ENCODE measurements around the gene ZBTB46.

The ZBTB46 gene

DNA sequence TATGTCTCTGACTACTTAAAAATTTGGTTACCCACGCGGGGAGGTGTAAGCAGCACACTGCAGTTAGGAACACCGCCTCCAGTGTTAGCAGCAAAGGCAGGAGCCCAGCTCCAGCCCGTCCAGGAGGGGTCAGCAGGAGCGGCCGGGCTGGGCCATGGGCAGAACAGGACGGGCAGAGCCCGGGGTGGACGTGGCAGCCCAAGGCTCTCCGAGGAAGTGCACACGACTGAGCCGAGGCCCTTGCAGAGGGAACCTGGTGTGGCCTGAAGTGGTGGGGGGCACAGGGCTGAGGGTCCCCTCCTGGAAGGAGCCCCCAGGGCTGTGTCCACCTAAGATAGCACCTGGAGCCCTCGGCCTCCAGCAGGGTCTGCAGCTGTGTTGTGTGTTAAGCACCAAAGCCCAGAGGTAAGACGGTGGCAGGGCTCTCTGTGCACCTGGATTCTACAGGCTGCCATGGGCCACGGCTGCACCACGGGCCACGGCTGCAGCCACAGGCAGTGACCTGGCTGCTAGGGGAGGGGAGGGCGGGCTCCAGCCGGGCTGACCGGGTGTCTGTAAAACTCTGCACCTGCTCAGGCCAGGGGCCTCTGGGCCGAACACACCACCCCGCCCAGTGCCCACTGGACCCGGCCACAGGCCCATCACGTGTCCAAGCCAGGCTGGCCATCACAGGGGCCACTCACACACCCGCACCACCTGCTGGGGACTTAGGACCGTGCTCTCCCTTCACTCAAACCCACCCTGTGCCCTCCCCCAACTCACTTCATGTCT is 84.9 kb downstream of the ZBTB46 start:
- DNase-seq (ENCODE audit: low read depth), result no peak

GRCh38 chr20:63745424-63745805 is 85.6 kb downstream of the ZBTB46 start:
- no peak for DNase-seq (ENCODE audit: low read depth)

GRCh38 chr20:63744574-63745423 is 86.3 kb downstream of the ZBTB46 start:
- no peak for DNase-seq (ENCODE audit: low read depth)

GRCh38 chr20:63744158-63744557 is 86.9 kb downstream of the ZBTB46 start:
- DNase-seq (ENCODE audit: low read depth), result no peak

- no peak for DNase-seq (ENCODE audit: low read depth)
Observed at GRCh38 chr20:63743210-63743970, 87.7 kb downstream of the ZBTB46 start.

- no peak for DNase-seq (ENCODE audit: low read depth)
Observed at GRCh38 chr20:63742381-63743024, 88.6 kb downstream of the ZBTB46 start.

DNA sequence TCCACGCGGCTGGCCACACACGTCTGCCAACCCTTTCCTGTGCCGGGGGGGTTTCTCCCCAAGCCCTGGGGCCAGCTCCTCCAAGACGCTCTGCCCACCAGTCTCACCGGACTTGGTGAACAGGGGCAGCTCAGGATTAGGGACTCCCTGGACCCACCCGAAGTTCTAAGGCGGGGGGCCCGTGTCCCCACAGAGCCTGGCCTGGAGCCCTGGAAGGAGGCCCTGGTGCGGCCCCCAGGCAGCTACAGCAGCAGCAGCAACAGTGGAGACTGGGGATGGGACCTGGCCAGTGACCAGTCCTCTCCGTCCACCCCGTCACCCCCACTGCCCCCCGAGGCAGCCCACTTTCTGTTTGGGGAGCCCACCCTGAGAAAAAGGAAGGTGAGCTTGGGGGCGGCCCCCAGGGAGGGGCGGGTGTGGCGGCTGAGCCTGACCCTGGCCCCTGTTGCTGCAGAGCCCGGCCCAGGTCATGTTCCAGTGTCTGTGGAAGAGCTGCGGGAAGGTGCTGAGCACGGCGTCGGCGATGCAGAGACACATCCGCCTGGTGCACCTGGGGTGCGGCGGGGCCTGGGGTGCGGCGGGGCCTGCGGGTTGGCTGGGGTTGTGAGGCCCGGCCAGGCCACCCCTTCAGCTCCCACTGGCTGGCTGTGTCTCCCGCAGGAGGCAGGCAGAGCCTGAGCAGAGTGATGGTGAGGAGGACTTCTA is 89.2 kb downstream of the ZBTB46 start:
- no peak for DNase-seq (ENCODE audit: low read depth)

- no peak for DNase-seq (ENCODE audit: low read depth)
Observed at GRCh38 chr20:63741354-63741675, 89.7 kb downstream of the ZBTB46 start.

DNA sequence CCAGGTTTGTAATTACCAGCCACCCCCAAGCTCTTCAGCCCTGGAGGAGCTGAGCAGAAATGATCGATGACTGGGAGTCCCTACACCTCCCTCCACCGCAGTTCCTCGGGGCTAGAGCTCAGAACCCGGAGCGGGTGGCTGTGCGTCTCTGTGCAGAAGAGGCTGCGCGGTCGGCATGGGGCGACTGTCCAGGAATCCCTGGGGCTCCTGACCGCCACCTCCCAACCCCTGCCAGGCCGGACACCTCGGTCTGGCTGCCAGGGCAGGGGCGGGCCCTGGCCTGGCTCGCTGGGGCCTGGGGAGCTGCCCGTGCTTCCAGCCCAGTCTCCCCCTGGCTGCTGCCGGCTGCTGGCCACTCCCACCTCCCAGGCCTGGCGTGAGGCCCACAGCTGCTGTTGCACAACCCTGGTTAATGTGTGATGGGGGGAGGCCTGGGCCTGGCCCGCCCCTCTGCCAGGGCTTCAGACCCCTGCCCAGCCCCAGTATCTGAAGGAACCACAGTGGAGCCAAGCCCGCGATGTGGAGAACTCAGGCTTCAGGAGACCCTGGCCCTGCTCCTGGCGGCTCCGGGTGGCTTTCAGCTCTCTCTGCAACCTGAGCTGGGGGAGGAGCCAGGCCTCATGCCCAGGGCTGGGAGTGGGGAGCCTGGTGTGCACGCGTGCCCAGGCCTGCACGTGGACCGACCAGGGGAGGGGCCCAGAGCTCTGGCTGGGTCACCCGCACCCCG is 90.3 kb downstream of the ZBTB46 start:
- no peak for DNase-seq (ENCODE audit: low read depth)

- DNase-seq (ENCODE audit: low read depth), result no peak
Observed at GRCh38 chr20:63740070-63740626, 90.9 kb downstream of the ZBTB46 start.

- no peak for DNase-seq (ENCODE audit: low read depth)
Observed at GRCh38 chr20:63739130-63740069, 91.7 kb downstream of the ZBTB46 start, which contains the start of gene SLC2A4RG. Gene SLC2A4RG, plus strand, starts transcription at chr20:63739776. Its CDS starts 137 bp downstream, at chr20:63739913.

GRCh38 chr20:63738687-63739129 is 92.4 kb downstream of the ZBTB46 start:
- no peak for DNase-seq (ENCODE audit: low read depth)

DNA sequence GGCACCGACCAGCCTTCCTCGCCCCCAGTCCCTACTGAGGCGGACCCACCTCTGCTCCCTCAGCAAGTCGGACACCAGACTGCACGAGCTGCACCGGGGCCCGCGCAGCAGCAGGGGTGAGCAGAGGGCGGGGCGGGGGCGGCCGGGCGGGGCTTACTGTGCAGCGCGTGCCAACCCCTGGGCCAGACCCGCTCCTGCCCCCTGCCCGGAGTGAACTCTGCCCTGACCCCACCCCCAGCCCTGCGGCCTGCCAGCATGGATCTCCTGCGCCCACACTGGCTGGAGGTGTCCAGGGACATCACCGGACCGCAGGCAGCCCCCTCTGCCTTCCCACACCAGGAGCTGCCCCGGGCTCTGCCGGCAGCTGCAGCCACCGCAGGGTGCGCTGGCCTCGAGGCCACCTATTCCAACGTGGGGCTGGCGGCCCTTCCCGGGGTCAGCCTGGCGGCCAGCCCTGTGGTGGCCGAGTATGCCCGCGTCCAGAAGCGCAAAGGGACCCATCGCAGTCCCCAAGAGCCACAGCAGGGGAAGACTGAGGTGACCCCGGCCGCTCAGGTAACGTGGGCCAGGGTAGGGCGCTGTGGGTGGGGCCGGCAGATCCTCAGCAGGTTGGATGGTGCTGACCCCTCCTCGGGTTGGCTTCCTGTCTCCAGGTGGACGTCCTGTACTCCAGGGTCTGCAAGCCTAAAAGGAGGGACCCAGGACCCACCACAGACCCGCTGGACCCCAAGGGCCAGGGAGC is 92.9 kb downstream of the ZBTB46 start:
- DNase-seq (ENCODE audit: low read depth), result no peak

GRCh38 chr20:63737695-63737944 is 93.4 kb downstream of the ZBTB46 start:
- no peak for DNase-seq (ENCODE audit: low read depth)

DNA sequence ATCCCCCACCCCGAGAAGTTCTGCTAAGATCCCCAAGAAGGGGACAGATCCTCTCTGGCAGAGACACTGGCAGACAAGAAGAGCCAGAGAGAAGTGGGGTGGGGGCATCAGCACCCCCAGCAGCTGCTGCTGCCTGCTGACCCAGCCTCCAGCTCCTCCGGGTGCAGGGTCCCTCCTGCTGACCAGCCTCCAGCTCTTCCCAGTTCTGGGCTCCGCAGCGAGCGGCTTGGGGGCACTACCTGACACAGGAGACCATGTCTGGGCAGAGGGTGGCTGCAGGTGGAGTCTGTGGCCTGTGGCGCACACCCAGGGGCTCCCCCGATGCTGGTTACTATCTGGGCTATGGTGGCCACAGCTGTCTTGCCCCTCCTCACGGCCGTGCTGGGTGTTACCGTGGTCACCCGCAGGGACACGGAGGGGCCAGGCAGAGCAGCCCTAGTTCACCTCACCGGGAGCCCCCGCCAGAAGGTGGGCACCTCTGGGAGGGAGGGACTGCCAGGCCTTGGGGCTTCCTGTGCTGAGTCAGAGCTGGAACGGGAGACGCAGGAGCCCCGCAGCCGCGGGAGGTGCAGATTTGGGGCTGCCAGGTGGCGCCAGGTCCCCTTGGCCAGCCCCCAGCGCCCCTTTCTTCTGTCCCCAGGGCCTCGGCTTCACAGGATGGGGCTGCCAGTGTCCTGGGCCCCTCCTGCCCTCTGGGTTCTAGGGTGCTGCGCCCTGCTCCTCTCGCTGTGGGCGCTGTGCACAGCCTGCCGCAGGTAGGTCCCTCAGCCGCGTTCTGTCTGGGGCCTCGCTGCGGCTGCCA is 94.0 kb downstream of the ZBTB46 start:
- DNase-seq (ENCODE audit: low read depth), result no peak

- no peak for DNase-seq (ENCODE audit: low read depth)
Observed at GRCh38 chr20:63735859-63736718, 95.0 kb downstream of the ZBTB46 start, which contains the start of gene LIME1. Gene LIME1, plus strand, starts transcription at chr20:63736664. Its CDS starts 886 bp downstream, at chr20:63737550.
